ENCODE measurements around the gene TIMM22. TPM values are rescaled to one million over a fixed set of nuclear protein-coding genes. Genes with fewer than 3 reads are reported as not detected.
A peak's percentile ranks its signal among the peaks of the same experiment; 100 is the strongest.

The TIMM22 gene
- total RNA-seq, 6 donors from 2014 or later, result 6.3 to 13.5 (median 8.9) TPM

DNA sequence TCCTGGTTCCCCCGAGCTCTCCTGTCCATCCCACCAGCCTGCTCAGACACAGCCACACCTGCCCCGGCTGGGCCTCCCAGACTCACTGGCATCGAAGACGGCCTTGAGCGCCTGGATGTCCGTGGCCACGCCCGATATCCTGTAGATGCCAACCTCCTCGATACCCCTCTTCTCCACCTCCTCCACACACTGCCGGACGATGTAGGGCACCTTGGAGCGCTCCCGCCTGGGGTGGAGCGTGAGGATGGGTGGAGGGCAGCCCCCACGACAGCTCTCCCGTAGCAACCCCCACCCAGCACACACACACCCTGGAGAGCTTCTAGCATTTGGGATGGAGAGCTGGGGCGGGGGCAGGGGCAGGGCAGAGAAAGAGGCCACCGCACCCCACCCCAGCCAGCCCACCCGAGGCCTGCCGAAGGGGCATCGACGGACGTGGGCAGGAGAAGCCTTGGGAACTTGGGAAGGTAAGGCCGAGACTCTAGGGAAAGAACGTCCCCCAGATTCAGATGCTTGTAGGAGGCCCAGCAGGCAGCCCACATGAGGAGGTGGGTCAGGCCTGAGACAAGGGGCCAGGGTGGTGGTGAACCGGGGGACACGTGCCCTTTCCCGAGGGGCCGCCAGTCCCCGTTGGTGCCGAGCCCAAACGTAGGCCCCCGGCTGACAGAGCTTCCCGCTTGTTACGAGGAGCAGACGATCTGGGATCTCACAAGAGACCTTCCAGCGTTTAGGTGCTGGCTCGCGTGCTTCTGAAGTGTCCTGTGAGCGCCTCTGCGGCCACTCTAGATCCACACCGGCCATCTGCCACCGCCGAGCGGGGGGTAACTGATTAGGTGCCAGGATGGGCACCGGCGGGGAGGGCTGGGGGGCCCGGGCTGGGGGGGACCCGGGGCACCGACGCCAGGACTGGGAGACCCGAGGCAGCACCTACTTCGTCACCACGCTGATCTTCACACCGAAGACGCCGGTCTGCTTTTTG is 15.1 kb downstream of the TIMM22 start:
- ATAC-seq (ENCODE audit: low FRiP score in 2 of 2) (no peak), DNase-seq (peak in 1 of 2 donors; percentile 69)
- Histone ChIP-seq H3K27ac (peak overlapping the region in 3 of 4 donors; percentile 34 to 84 (median 79)), H3K27me3 (no peaks in the 10 kb centered on the region), H3K36me3 (peaks cover 28 to 70% (median 58%) of the 10 kb centered on the region in 4 donors), H3K4me1 (peaks cover 4 to 23% (median 6%) of the 10 kb centered on the region in 4 donors), H3K9me3 (no peaks in the 10 kb centered on the region), H3K4me3 (no peak overlapping the region)
- WGBS, 2 donors, result 89 to 92% methylated on average over 29 to 44 of the region's 57 CpGs
- TF ChIP-seq EP300 (IDR thresholded peaks at IDR 0.05), result no peak
- TF ChIP-seq CTCF (IDR thresholded peaks at IDR 0.05), result no peak
- TF ChIP-seq POLR2A (IDR thresholded peaks at IDR 0.05), result no peak
- TF ChIP-seq POLR2AphosphoS5 (IDR thresholded peaks at IDR 0.05), result no peak

GRCh38 chr17:1012823-1013728 is 16.1 kb downstream of the TIMM22 start:
- TF ChIP-seq POLR2AphosphoS5 (IDR thresholded peaks at IDR 0.05) (no peak), POLR2A (IDR thresholded peaks at IDR 0.05) (no peak), EP300 (IDR thresholded peaks at IDR 0.05) (no peak), CTCF (IDR thresholded peaks at IDR 0.05) (no peak)
- H3K9me3 ChIP-seq, result no peaks in the 10 kb centered on the region
- H3K36me3 ChIP-seq, result peaks cover 21 to 60% (median 48%) of the 10 kb centered on the region in 4 donors
- ATAC-seq (ENCODE audit: low FRiP score in 2 of 2) (no peak), DNase-seq (peak in 1 of 2 donors; percentile 64)
- H3K4me3 ChIP-seq, result no peak overlapping the region
- no peaks in the 10 kb centered on the region for H3K27me3 ChIP-seq
- 88 to 90% methylated on average over 14 to 28 of the region's 30 CpGs for WGBS, 2 donors
- H3K27ac ChIP-seq, result peak overlapping the region in 2 of 4 donors; percentile 26 to 84
- peaks cover 0 to 14% (median 4%) of the 10 kb centered on the region in 4 donors for H3K4me1 ChIP-seq

- peaks cover 0 to 8% (median 4%) of the 10 kb centered on the region in 4 donors for H3K4me1 ChIP-seq
- no peaks in the 10 kb centered on the region for H3K27me3 ChIP-seq
- no peaks in the 10 kb centered on the region for H3K9me3 ChIP-seq
- 93 to 96% methylated on average over 9 of the region's 9 CpGs for WGBS, 2 donors
- H3K27ac ChIP-seq, result no peak overlapping the region
- DNase-seq, result no peak
- TF ChIP-seq CTCF (IDR thresholded peaks at IDR 0.05) (no peak), EP300 (IDR thresholded peaks at IDR 0.05) (no peak), POLR2AphosphoS5 (IDR thresholded peaks at IDR 0.05) (no peak), POLR2A (IDR thresholded peaks at IDR 0.05) (no peak)
- peaks cover 16 to 53% (median 43%) of the 10 kb centered on the region in 4 donors for H3K36me3 ChIP-seq
- ATAC-seq (ENCODE audit: low FRiP score in 2 of 2), result no peak
- H3K4me3 ChIP-seq, result no peak overlapping the region
These were observed 16.8 kb downstream of the TIMM22 start for GRCh38 chr17:1013729-1014090.

- Histone ChIP-seq H3K4me3 (no peak overlapping the region), H3K9me3 (no peaks in the 10 kb centered on the region), H3K27ac (peak overlapping the region in 2 of 4 donors; percentile 69 to 74), H3K36me3 (peaks cover 0 to 17% (median 9%) of the 10 kb centered on the region in 4 donors), H3K27me3 (no peaks in the 10 kb centered on the region), H3K4me1 (peaks cover 0 to 14% (median 2%) of the 10 kb centered on the region in 4 donors)
- TF ChIP-seq CTCF (IDR thresholded peaks at IDR 0.05), result no peak
- no peak for TF ChIP-seq EP300 (IDR thresholded peaks at IDR 0.05)
- TF ChIP-seq POLR2AphosphoS5 (IDR thresholded peaks at IDR 0.05), result no peak
- DNase-seq (no peak), ATAC-seq (ENCODE audit: low FRiP score in 2 of 2) (no peak)
- 91 to 92% methylated on average over 4 to 11 of the region's 11 CpGs for WGBS, 2 donors
These were observed 21.6 kb downstream of the TIMM22 start for GRCh38 chr17:1018547-1018946.

Measured in upper lobe of left lung (tissue), 6 donors.